NCI-H510A treated with DMSO at 0.1 percent for 48 hours (cell line): ENCODE results near the gene SLC39A6.
"Not testable (repeated sequence)": the region's sequence is repeated elsewhere in the genome, so short reads cannot be mapped to it uniquely, and the experiment has no call there.

Experiments used
- DNase-seq: peaks from one replicate; lab custom pipeline; 2025; lab: John Stamatoyannopoulos, UW

The SLC39A6 gene

GRCh38 chr18:36096955-36097354, 32.2 kb downstream of the SLC39A6 start:
- DNase-seq, result no peak

- peak; percentile 85 for DNase-seq
Measured at GRCh38 chr18:36095936-36096519, 33.1 kb downstream of the SLC39A6 start.

GRCh38 chr18:36094431-36094830, 34.7 kb downstream of the SLC39A6 start:
- no peak for DNase-seq

- DNase-seq, result not testable (repeated sequence)
Measured at GRCh38 chr18:36092116-36092515, 37.0 kb downstream of the SLC39A6 start.

- no peak for DNase-seq
Measured at GRCh38 chr18:36089001-36089400, 40.1 kb downstream of the SLC39A6 start.

- DNase-seq, result no peak
Measured at GRCh38 chr18:36088256-36088655, 40.9 kb downstream of the SLC39A6 start.

- no peak for DNase-seq
Measured at GRCh38 chr18:36086186-36086585, 43.0 kb downstream of the SLC39A6 start.

- no peak for DNase-seq
Measured at GRCh38 chr18:36085195-36085594, 43.9 kb downstream of the SLC39A6 start.

GRCh38 chr18:36083729-36084128, 45.4 kb downstream of the SLC39A6 start:
- no peak for DNase-seq

GRCh38 chr18:36081118-36081517, 48.0 kb downstream of the SLC39A6 start:
- not testable (repeated sequence) for DNase-seq

GRCh38 chr18:36078751-36079529, 50.2 kb downstream of the SLC39A6 start:
- DNase-seq, result no peak

- not testable (repeated sequence) for DNase-seq
Measured at GRCh38 chr18:36077764-36078163, 51.4 kb downstream of the SLC39A6 start.

- peak; percentile 98 for DNase-seq
Measured at GRCh38 chr18:36075862-36076587, 53.1 kb downstream of the SLC39A6 start.

GRCh38 chr18:36074435-36074834, 54.7 kb downstream of the SLC39A6 start:
- DNase-seq, result no peak

GRCh38 chr18:36073676-36074075, 55.5 kb downstream of the SLC39A6 start:
- DNase-seq, result no peak

- DNase-seq, result not testable (repeated sequence)
Measured at GRCh38 chr18:36072406-36072805, 56.7 kb downstream of the SLC39A6 start.

GRCh38 chr18:36067055-36067957, 61.8 kb downstream of the SLC39A6 start, which contains the start of gene RPRD1A:
Gene RPRD1A (minus strand): TSS chr18:36067559. CDS start chr18:36067404, 155 bp downstream.
- peak; percentile 99 for DNase-seq

- peak; percentile 69 for DNase-seq
Measured at GRCh38 chr18:36066686-36067054, 62.5 kb downstream of the SLC39A6 start.

- DNase-seq, result peak; percentile 36
Measured at GRCh38 chr18:36066001-36066400, 63.1 kb downstream of the SLC39A6 start.

- not testable (repeated sequence) for DNase-seq
Measured at GRCh38 chr18:36064809-36065079, 64.4 kb downstream of the SLC39A6 start.

- no peak for DNase-seq
Measured at GRCh38 chr18:36064027-36064808, 64.9 kb downstream of the SLC39A6 start.
